K562 (cell line): Measurements from ENCODE around the gene RNF123. TPM values are rescaled to one million over a fixed set of nuclear protein-coding genes. Genes with fewer than 3 reads are reported as not detected.

Experiments used
- ATAC-seq: fragments of 200-7000 bp; cut with Tn5 transposase; 3 replicates; pipeline ENCODE4 v1.9.1; 2020; ENCODE audit warnings: moderate library complexity
- BruUV-seq: library from RNA; stranded (reverse); fragments of 400-500 nt; replicated peaks from 2 replicates; lab custom pipeline; 2021; lab: Mats Ljungman, UMichigan
- CTCF ChIA-PET: fragments of 300-600 bp; formaldehyde crosslinking; extraction: SDS; loops from one replicate; lab custom pipeline; 2021; ENCODE audit warnings: low intra/inter-chr PET ratio; lab: Yijun Ruan, JAX
- POLR2A ChIA-PET: fragments of 300-600, 350-650 bp; sonication (Branson Sonifier 250); formaldehyde crosslinking; extraction: SDS; loops from one replicate; lab custom pipeline; 2021; ENCODE audit warnings: antibody characterized with exemption, inconsistent platforms; lab: Yijun Ruan, JAX
- DNase-seq, 4 experiments: peaks; one replicate each; pipeline versions ENCODE4 v3.0.0 to v3.0.0-alpha.2; 2011 to 2018; ENCODE audit warnings: low spot score in 3 of 4, mixed read lengths in 3 of 4; ENCODE audit errors: extremely low read depth in 1 of 4
- FAIRE-seq: peaks from 2 replicates; lab custom pipeline; 2011; peaks lifted over from hg19 to GRCh38; lab: Jason Lieb, UNC
- H2AFZ ChIP-seq: 2 replicates; pipeline ENCODE4 v1.6.0; 2011; ENCODE audit warnings: low read depth, low read length, control low read depth, inconsistent platforms
- H3K27ac ChIP-seq: fragments of 200-600 bp; 3 replicates; pipeline ENCODE4 v1.8.0; 2011; ENCODE audit warnings: low read depth, mild to moderate bottlenecking, control low read depth, inconsistent platforms, low read length, moderate library complexity, mixed read lengths; ENCODE audit errors: extremely low read depth
- H3K27me3 ChIP-seq, 2 experiments: fragments of 300-600 bp in 1 of 2; 2 replicates in 1 of 2; 3 replicates in 1 of 2; pipeline versions ENCODE4 v1.6.0 to v1.8.0; 2011; ENCODE audit warnings: inconsistent platforms in 2 of 2, low read length in 2 of 2, mild to moderate bottlenecking in 1 of 2, mixed read lengths in 1 of 2, moderate library complexity in 1 of 2; ENCODE audit not compliant: control insufficient read depth in 2 of 2, insufficient read depth in 2 of 2
- H3K36me3 ChIP-seq: fragments of 300-600 bp; 3 replicates; pipeline ENCODE4 v1.8.0; 2011; ENCODE audit warnings: mild to moderate bottlenecking, low read length, inconsistent platforms; ENCODE audit not compliant: control insufficient read depth, insufficient read depth
- H3K4me1 ChIP-seq, 2 experiments: fragments of 200-600 bp in 1 of 2; replicated peaks in 1 of 2; 2 replicates in 1 of 2; 3 replicates in 1 of 2; pipeline versions ENCODE4 v1.5.1 to v1.8.0; 2011; ENCODE audit warnings: inconsistent platforms in 2 of 2, low read length in 2 of 2, mild to moderate bottlenecking in 1 of 2, mixed read lengths in 1 of 2, moderate library complexity in 1 of 2; ENCODE audit not compliant: control insufficient read depth in 2 of 2, insufficient read depth in 2 of 2
- H3K4me2 ChIP-seq: 2 replicates; pipeline ENCODE4 v1.6.1; 2011; ENCODE audit warnings: low read length, control low read depth, inconsistent platforms, mixed read lengths; ENCODE audit not compliant: insufficient read depth
- H3K4me3 ChIP-seq: fragments of 200-600 bp; sonication (generic), shearing (Covaris generic); 2 replicates; pipeline ENCODE4 v1.5.1; 2016; ENCODE audit warnings: control low read depth, inconsistent platforms
- H3K79me2 ChIP-seq: fragments of 200-600 bp; 3 replicates; pipeline ENCODE4 v1.8.0; 2011; ENCODE audit warnings: low read length, inconsistent platforms; ENCODE audit not compliant: control insufficient read depth, insufficient read depth
- H3K9ac ChIP-seq, 2 experiments: 2 replicates each; pipeline versions ENCODE4 v1.6.0 to v1.6.1; 2011; ENCODE audit warnings: low read depth in 2 of 2, low read length in 2 of 2, control low read depth in 1 of 2, inconsistent platforms in 1 of 2, mild to moderate bottlenecking in 1 of 2, mixed read lengths in 1 of 2; ENCODE audit not compliant: insufficient read depth in 1 of 2
- H3K9me1 ChIP-seq: one replicate; pipeline ENCODE4 v1.6.0; 2011; ENCODE audit warnings: inconsistent platforms, mild to moderate bottlenecking, low read length, moderate library complexity; ENCODE audit not compliant: control insufficient read depth, insufficient read depth
- H3K9me3 ChIP-seq: replicated peaks from 2 replicates; pipeline ENCODE4 v1.5.1; 2011; ENCODE audit warnings: low read depth, low read length, inconsistent platforms; ENCODE audit not compliant: control insufficient read depth, insufficient read depth
- H4K20me1 ChIP-seq: replicated peaks from 2 replicates; pipeline ENCODE4 v1.6.1; 2011; ENCODE audit warnings: low read length, inconsistent platforms, mixed read lengths; ENCODE audit not compliant: control insufficient read depth, insufficient read depth
- PURB ChIP-seq: sonication (generic); formaldehyde crosslinking; IDR thresholded peaks from 2 replicates; pipeline ENCODE4 v1.9.0; 2021; ENCODE audit warnings: low read depth, mild to moderate bottlenecking, missing genetic modification reagents
- STAT6 ChIP-seq: sonication (generic); formaldehyde crosslinking; IDR thresholded peaks from 2 replicates; pipeline ENCODE4 v1.8.1; 2023; ENCODE audit warnings: mild to moderate bottlenecking, missing genetic modification reagents
- ZHX1 ChIP-seq: fragments of 150-350 bp; conservative IDR thresholded peaks from 2 replicates; pipeline ENCODE4 v1.6.1; 2014; ENCODE audit warnings: low read length
- ZNF263 ChIP-seq: sonication (generic); formaldehyde crosslinking; IDR thresholded peaks from 2 replicates; pipeline ENCODE4 v1.8.0; 2022; ENCODE audit warnings: mild to moderate bottlenecking, missing genetic modification reagents, borderline replicate concordance
- whole genome bisulfite sequencing: fragments of 100-300 bp; shearing (Covaris generic); methylation state at CpG from one replicate; pipeline ENCODE4 v1.1.6; 2016; ENCODE audit warnings: low coverage, mixed read lengths; ENCODE audit not compliant: insufficient coverage; ENCODE audit errors: missing lambda C conversion rate; 5-methylcytosine and 5-hydroxymethylcytosine counted together
- in situ Hi-C: fragments of 300-500 bp; cut with MboI; formaldehyde crosslinking; loops from 4 replicates; pipeline ENCODE4 v1.15.0; 2018; ENCODE audit warnings: inconsistent platforms, mixed read lengths
- intact Hi-C: fragments of 100-400 bp; cut with micrococcal nuclease; formaldehyde crosslinking; loops from 2 replicates; pipeline ENCODE4 v1.14.2; 2022
- polyA plus RNA-seq, 8 experiments: library from polyadenylated mRNA; depleted of rRNA in 4 of 8; stranded (reverse) in 5 of 8; unstranded in 3 of 8; fragments of >200 nt; fragmentation: Nextera tagmentation in 2 of 8; fragmentation: Illumina TruSeq in 1 of 8; extraction: Ambion mirVana in 2 of 8; extraction: Trizol in 1 of 8; gene quantifications; 2 replicates each; pipeline versions ENCODE4 v1.2.1 to v1.2.3, GENCODE V29; 2011 to 2014; ENCODE audit warnings: inconsistent platforms in 1 of 8, missing spikeins in 1 of 8
- total RNA-seq, 7 experiments: library from RNA; depleted of rRNA in 6 of 7; stranded (reverse); fragments of >200 nt in 6 of 7; fragmentation: Illumina TruSeq in 2 of 7; extraction: Trizol in 2 of 7; gene quantifications; 2 replicates each; pipeline versions ENCODE4 v1.2.1 to v1.2.3, GENCODE V29; 2011 to 2021; ENCODE audit warnings: low replicate concordance in 1 of 7

The RNF123 gene
- total and polyA plus RNA-seq, 9 of the 15 experiments (the other 6 are each of a cell fraction or from before 2014, with no cell fraction given) = 8.7 to 53.1 (median 17.5) TPM

- TF ChIP-seq STAT6 (CRISPR knock-in tag) (no peak), ZHX1 (no peak)
- TF ChIP-seq, all 486 proteins: peak for 0
Measured at GRCh38 chr3:49650637-49651036, 38.7 kb upstream of the RNF123 start (continued).

GRCh38 chr3:49652218-49652902, 37.0 kb upstream of the RNF123 start:
- no peak overlapping the region for H3K4me2 ChIP-seq
- no peak overlapping the region for H3K27ac ChIP-seq
- no peaks in the 10 kb centered on the region for H3K9me1 ChIP-seq
- H3K4me3 ChIP-seq = no peak overlapping the region
- intact Hi-C loops = no loop called here
- no peak overlapping the region; a peak in 1 of 4 replicates for H3K9ac ChIP-seq
- ChIA-PET CTCF (no interaction called here), POLR2A (interaction anchor here (0.8 kb wide), 1 partner anchor 8 kb away, joined by 3 read pairs; no protein-coding TSS in a partner anchor)
- no peaks in the 10 kb centered on the region for H4K20me1 ChIP-seq
- FAIRE-seq = no peak
- in situ Hi-C loops = no loop called here
- ATAC-seq = no peak
- no peaks in the 10 kb centered on the region for H3K9me3 ChIP-seq
- no peaks in the 10 kb centered on the region for H3K27me3 ChIP-seq
- H3K36me3 ChIP-seq = no peaks in the 10 kb centered on the region
- no TSS peak for BruUV-seq
- no peak for DNase-seq
- H2AFZ ChIP-seq = no peak overlapping the region
- TF ChIP-seq ZNF263 (CRISPR knock-in tag) (peak; percentile 48; the same call in 1 of the 2 replicates), PURB (CRISPR knock-in tag) (no peak)
- TF ChIP-seq, all 486 proteins: peak for 1
- H3K4me1 ChIP-seq = peaks cover 3 to 37% of the 10 kb centered on the region in 2 experiments; a peak in 3 of 5 replicates
- 52% methylated on average over 18 of the region's 36 CpGs for WGBS
- no peaks in the 10 kb centered on the region for H3K79me2 ChIP-seq
